ENCODE results near the gene ARHGAP20.

Gene ARHGAP20

DNA sequence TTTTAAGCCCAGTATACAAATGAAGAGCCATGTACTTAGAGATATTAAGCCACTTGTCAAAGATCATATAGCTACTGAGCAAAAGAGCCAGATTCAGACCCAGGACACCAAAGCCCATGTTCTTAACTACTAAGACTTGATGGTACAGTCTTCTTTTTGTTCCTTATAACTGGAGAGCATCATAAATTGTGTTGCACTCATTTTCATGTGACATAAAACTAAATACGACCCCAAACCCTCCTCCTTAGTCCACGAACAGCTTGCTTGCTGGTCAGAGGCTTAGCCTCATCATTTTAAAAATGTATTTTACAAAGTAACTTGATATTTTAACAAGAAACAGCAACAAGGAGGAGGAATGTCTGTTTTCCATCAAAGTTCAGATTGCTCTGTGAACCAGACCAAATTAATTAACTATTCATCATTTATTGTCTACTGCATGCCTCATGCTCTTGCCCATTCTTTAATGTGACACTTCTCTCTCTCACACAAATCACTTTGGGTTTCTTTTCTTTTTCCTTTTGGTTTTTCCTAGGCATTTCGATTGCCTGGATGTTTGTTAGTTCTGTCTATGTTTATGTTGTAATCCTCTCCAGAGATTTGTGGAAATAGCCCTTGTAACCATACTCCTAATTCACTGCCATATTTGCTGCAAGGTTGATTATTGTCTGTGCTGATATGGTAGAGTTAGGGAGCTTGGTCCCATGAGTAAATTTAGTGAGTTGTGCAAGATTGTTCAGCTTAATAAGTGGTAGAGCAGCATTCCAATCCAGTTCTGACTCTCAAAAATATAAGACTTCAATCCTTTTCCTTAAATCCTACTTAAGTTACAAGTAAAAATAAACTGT is 8.4 kb upstream of the ARHGAP20 start:
- TF ChIP-seq, protein P1, sequence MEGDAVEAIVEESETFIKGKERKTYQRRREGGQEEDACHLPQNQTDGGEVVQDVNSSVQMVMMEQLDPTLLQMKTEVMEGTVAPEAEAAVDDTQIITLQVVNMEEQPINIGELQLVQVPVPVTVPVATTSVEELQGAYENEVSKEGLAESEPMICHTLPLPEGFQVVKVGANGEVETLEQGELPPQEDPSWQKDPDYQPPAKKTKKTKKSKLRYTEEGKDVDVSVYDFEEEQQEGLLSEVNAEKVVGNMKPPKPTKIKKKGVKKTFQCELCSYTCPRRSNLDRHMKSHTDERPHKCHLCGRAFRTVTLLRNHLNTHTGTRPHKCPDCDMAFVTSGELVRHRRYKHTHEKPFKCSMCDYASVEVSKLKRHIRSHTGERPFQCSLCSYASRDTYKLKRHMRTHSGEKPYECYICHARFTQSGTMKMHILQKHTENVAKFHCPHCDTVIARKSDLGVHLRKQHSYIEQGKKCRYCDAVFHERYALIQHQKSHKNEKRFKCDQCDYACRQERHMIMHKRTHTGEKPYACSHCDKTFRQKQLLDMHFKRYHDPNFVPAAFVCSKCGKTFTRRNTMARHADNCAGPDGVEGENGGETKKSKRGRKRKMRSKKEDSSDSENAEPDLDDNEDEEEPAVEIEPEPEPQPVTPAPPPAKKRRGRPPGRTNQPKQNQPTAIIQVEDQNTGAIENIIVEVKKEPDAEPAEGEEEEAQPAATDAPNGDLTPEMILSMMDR (conservative IDR thresholded peaks at IDR 0.05; ENCODE audit: control insufficient read depth, insufficient read depth, low read depth, low read length): no peak
- DNase-seq (ENCODE audit: low read depth): peak; percentile 65

DNA sequence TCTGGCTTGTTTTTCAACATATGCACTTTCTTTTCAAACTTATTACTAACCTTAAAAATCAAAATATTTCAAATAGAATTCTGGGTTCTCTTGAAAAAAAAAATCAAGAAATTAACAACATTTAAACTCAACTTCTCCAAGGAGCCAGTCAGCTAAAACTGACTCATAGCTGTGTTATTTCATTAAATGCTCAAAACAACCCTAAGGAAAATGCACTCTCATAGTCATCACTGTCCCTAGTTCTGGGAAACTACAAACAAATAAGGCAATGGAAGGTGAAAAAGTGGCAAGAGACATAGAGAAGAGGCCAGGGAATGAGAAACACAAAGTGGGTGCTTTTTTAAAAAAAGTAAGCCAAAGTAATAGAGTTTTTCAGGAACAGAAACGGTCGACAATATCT is 4.1 kb upstream of the ARHGAP20 start:
- TF ChIP-seq, protein P1 (conservative IDR thresholded peaks at IDR 0.05; ENCODE audit: control insufficient read depth, insufficient read depth, low read depth, low read length): no peak
- no peak overlapping the region for H3K4me3 ChIP-seq (ENCODE audit: control insufficient read depth, low read depth, low read length)
- DNase-seq (ENCODE audit: low read depth): peak; percentile 63

More for the DNA sequence above, 8.4 kb upstream of the ARHGAP20 start:
- H3K4me3 ChIP-seq (ENCODE audit: control insufficient read depth, low read depth, low read length): no peak overlapping the region

DNA sequence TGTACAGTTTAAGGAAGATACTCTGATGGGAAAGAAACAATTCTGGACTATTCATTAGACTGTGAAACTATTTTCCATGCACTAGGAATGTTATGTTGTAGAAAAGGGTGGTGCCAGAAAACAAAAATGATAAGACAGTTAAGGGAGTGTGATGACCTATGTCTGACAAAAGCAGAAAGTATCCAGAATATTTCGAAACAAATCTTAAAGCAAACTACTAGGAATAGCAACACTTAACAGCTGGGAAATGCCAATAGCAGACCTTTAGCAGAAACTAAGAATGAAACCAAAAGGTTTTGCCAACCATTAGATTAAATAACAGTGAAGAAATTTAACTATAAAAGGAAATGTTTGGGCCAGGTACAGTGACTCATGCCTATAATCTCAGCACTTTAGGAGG is 3.3 kb upstream of the ARHGAP20 start:
- no peak overlapping the region for H3K4me3 ChIP-seq (ENCODE audit: control insufficient read depth, low read depth, low read length)
- TF ChIP-seq, protein P1 (conservative IDR thresholded peaks at IDR 0.05; ENCODE audit: control insufficient read depth, insufficient read depth, low read depth, low read length): no peak
- DNase-seq (ENCODE audit: low read depth): peak; percentile 58

DNA sequence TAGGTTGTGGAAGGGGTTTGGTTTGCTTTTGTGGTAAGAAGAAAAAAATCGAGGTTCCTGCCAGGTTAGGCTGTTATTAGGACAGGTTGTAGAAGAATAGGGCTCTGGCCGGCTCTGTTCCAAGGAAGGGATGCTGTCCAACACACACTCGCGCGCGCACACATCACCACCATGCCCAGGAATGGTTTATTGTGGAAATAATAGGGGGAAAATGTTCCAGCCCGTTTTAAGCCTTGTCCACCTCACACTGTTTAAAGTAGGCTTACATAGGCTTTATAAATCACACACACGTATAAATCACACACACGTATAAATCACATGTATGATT is 1.2 kb upstream of the ARHGAP20 start:
- TF ChIP-seq, protein P1 (conservative IDR thresholded peaks at IDR 0.05; ENCODE audit: control insufficient read depth, insufficient read depth, low read depth, low read length): no peak
- H3K4me3 ChIP-seq (ENCODE audit: control insufficient read depth, low read depth, low read length): no peak overlapping the region
- no peak for DNase-seq (ENCODE audit: low read depth)

DNA sequence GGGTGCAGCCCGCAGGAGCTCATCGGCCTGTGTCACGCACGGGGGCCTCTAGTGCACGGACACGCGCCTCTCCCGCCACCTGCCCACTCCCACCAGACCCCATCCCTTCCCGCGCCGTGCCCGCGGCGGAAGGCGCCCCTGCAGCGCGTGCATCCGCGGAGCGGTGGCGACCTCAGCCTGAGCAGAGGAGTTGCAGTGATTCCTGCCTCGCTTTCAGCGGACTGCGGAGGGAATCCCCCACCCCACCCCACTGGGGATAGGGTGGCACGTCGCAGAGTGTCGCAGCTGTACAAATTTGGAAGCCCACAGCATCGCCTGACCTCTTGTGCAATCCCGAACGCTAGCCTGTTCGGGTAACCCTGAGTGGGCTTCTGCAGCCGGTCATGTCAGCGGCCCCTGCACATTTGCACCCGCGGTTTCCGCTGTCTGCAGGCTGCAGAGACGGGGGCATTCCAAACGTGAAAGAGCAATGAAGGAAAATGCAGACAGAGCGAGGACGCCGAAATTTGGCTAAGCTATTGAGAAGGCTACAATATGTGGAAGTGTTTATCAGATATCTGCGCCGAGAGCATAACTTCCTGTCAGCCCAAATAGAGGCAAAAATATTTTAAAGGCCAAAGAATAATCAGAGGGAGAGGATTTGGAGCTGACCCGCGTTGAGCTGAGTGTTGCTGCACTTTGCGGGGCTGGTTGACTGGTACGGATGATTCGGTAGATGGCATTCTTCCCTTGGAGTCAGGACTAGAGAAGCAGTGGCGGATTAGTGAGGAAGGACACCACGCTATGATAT is 617 bp upstream of the ARHGAP20 start:
- TF ChIP-seq, protein P1 (conservative IDR thresholded peaks at IDR 0.05; ENCODE audit: control insufficient read depth, insufficient read depth, low read depth, low read length): peak; percentile 21
- peak; percentile 59 for DNase-seq (ENCODE audit: low read depth)
- H3K4me3 ChIP-seq (ENCODE audit: control insufficient read depth, low read depth, low read length): peak overlapping the region; percentile 54

DNA sequence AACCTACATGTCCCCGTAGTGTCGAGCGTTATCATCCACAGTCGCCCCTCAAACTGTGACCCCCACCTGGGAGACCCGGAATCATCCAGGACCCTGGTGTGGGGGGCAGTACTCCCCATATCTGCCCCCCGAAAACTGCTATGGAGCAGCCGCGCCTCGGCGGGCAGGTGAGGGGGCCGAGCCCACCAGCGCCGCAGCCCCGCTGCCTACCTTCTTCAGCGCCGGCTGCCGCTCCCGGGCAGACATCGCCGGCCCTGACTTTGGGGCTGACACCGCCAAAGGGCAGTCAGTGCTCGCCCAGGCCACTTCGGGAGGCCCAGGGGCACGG is 825 bp downstream of the ARHGAP20 start:
- H3K4me3 ChIP-seq (ENCODE audit: control insufficient read depth, low read depth, low read length): peak overlapping the region; percentile 53
- DNase-seq (ENCODE audit: low read depth): no peak

More for the DNA sequence above, 825 bp downstream of the ARHGAP20 start:
- TF ChIP-seq, protein P1 (conservative IDR thresholded peaks at IDR 0.05; ENCODE audit: control insufficient read depth, insufficient read depth, low read depth, low read length): no peak
